ENCODE results near the gene ALDH1L1. TPM values are rescaled to one million over a fixed set of nuclear protein-coding genes. Genes with fewer than 3 reads are reported as not detected.

The ALDH1L1 gene
- total RNA-seq, 1 experiment from 2014 or later, result 50.0 TPM

DNA sequence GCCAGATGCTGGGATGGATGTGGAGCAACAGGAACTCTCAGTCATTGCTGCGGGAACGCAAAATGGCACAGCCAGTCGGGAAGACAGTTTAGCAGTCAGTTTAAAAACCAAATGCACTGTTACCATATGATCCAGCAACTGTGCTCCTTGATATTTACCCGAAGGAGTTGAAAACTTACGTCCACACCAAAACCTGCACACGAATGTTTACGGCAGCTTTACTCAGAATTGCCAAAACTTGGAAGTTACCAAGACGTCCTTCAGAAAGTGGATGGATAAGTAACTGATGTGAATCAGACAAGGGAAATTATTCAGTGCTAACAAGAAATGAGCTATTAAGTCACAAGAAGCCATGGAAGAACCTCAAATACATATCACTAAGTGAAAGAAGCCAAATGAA is 60.4 kb downstream of the ALDH1L1 start:
- Histone ChIP-seq H3K4me3 (no peak overlapping the region), H3K27ac (no peak overlapping the region), H3K79me2 (ENCODE audit: low read depth) (no peaks in the 10 kb centered on the region), H3F3A (ENCODE audit: insufficient read depth, low read depth) (no peaks in the 10 kb centered on the region), H4K20me1 (ENCODE audit: insufficient read depth) (no peaks in the 10 kb centered on the region), H3K27me3 (ENCODE audit: insufficient read depth, low read depth) (no peaks in the 10 kb centered on the region), H2AFZ (no peak overlapping the region), H3K9me3 (ENCODE audit: insufficient read depth, low read depth) (no peaks in the 10 kb centered on the region), H3K4me2 (no peak overlapping the region), H3K9me2 (ENCODE audit: insufficient read depth) (no peaks in the 10 kb centered on the region), H3K4me1 (replicated peaks; ENCODE audit: insufficient read depth) (peaks cover 9% of the 10 kb centered on the region; the same call in 1 of the 2 replicates), H3K36me3 (ENCODE audit: low read depth) (no peaks in the 10 kb centered on the region)
- BruUV-seq (replicated peaks), result no TSS peak
- POLR2A ChIA-PET (ENCODE audit: unreplicated experiment), result interaction anchor here (0.7 kb wide), 1 partner anchor 164 kb away, joined by 3 read pairs; no protein-coding TSS in a partner anchor
- DNase-seq, result no peak
- CTCF ChIA-PET, result no interaction called here
- intact Hi-C loops (cut with micrococcal nuclease; ENCODE audit: unreplicated experiment), result no loop called here
- TF ChIP-seq, protein P1, sequence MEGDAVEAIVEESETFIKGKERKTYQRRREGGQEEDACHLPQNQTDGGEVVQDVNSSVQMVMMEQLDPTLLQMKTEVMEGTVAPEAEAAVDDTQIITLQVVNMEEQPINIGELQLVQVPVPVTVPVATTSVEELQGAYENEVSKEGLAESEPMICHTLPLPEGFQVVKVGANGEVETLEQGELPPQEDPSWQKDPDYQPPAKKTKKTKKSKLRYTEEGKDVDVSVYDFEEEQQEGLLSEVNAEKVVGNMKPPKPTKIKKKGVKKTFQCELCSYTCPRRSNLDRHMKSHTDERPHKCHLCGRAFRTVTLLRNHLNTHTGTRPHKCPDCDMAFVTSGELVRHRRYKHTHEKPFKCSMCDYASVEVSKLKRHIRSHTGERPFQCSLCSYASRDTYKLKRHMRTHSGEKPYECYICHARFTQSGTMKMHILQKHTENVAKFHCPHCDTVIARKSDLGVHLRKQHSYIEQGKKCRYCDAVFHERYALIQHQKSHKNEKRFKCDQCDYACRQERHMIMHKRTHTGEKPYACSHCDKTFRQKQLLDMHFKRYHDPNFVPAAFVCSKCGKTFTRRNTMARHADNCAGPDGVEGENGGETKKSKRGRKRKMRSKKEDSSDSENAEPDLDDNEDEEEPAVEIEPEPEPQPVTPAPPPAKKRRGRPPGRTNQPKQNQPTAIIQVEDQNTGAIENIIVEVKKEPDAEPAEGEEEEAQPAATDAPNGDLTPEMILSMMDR (conservative IDR thresholded peaks at IDR 0.05), result no peak
- no peak for TF ChIP-seq EZH2 (IDR thresholded peaks at IDR 0.05; ENCODE audit: low read depth)

DNA sequence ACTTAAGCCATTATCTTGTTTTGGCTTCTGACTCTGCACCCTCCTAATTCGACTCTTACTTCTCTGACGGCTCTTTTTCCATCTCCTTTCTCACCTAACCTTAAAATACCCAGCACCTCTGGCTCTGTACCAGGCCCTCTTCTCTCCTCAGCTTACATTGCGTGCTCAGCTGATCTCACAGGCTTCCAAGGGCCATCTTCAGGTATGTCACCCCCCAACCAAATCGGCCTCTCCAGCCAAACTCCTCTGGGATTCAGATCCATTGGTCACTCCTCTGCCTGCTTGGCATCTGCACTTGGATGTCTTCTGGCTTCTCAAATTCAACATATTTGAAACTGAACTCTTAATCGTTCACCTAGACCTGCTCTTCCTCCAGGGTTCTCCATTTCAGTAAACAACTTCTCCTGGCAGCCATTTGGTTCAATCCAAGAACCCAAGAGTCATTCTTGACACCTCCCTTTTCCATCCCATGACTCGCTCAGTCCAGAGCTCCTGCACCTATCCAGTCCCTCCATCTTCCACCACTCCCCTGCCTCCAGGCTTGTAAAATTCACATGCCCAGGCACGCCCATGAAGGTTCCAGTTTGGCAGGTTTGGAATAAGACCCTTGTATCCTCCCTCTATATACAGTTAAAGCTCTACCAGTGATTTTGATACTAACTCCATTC is 61.2 kb downstream of the ALDH1L1 start:
- no peaks in the 10 kb centered on the region for H3K9me3 ChIP-seq (ENCODE audit: insufficient read depth, low read depth)
- H2AFZ ChIP-seq, result no peak overlapping the region
- H4K20me1 ChIP-seq (ENCODE audit: insufficient read depth), result no peaks in the 10 kb centered on the region
- H3K27ac ChIP-seq, result no peak overlapping the region
- H3K9me2 ChIP-seq (ENCODE audit: insufficient read depth), result no peaks in the 10 kb centered on the region
- POLR2A ChIA-PET (ENCODE audit: unreplicated experiment), result interaction anchor here (0.7 kb wide), 1 partner anchor 165 kb away, joined by 3 read pairs; no protein-coding TSS in a partner anchor
- CTCF ChIA-PET, result no interaction called here
- no peaks in the 10 kb centered on the region for H3K79me2 ChIP-seq (ENCODE audit: low read depth)
- H3F3A ChIP-seq (ENCODE audit: insufficient read depth, low read depth), result no peaks in the 10 kb centered on the region
- intact Hi-C loops (cut with micrococcal nuclease; ENCODE audit: unreplicated experiment), result no loop called here
- peak in 1 of 2 experiments; percentile 55 for DNase-seq
- H3K4me1 ChIP-seq (replicated peaks; ENCODE audit: insufficient read depth), result peaks cover 9% of the 10 kb centered on the region; the same call in 1 of the 2 replicates
- H3K4me3 ChIP-seq, result no peak overlapping the region
- no peaks in the 10 kb centered on the region for H3K36me3 ChIP-seq (ENCODE audit: low read depth)
- TF ChIP-seq, protein P1 (conservative IDR thresholded peaks at IDR 0.05), result no peak
- no peak for TF ChIP-seq EZH2 (IDR thresholded peaks at IDR 0.05; ENCODE audit: low read depth)
- BruUV-seq (replicated peaks), result no TSS peak
- 0 out of 2 replicates have a peak overlapping the region, but pooled peaks have one; percentile 5 for H3K4me2 ChIP-seq
- no peaks in the 10 kb centered on the region for H3K27me3 ChIP-seq (ENCODE audit: insufficient read depth, low read depth)

DNA sequence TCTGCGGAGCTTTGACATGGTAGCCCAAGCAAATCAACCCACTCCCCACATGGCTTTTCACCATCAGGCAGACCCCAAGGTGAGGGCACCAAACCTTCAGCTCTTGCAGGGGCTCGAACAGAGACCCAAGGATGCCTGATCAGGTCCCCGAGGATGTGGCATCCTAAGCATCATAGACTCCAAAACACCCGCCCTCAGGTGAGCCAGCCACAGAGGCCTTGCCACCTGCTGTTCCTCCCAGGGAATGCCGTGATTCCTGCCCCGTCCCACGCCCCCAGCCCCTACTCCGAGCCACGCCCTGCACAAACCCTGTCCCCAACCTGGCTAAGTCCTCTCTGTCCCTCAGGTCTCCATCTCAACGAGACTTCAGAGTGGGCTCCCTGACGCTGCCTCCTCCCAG is 61.8 kb downstream of the ALDH1L1 start:
- H3K36me3 ChIP-seq (ENCODE audit: low read depth), result no peaks in the 10 kb centered on the region
- no peaks in the 10 kb centered on the region for H3K27me3 ChIP-seq (ENCODE audit: insufficient read depth, low read depth)
- peaks cover 9% of the 10 kb centered on the region; the same call in 1 of the 2 replicates for H3K4me1 ChIP-seq (replicated peaks; ENCODE audit: insufficient read depth)
- no peak overlapping the region for H3K27ac ChIP-seq
- BruUV-seq (replicated peaks), result no TSS peak
- POLR2A ChIA-PET (ENCODE audit: unreplicated experiment), result no interaction called here
- H3F3A ChIP-seq (ENCODE audit: insufficient read depth, low read depth), result no peaks in the 10 kb centered on the region
- DNase-seq, result no peak
- no peak overlapping the region for H2AFZ ChIP-seq
- intact Hi-C loops (cut with micrococcal nuclease; ENCODE audit: unreplicated experiment), result no loop called here
- H3K4me2 ChIP-seq, result no peak overlapping the region
- TF ChIP-seq EZH2 (IDR thresholded peaks at IDR 0.05; ENCODE audit: low read depth), result no peak
- TF ChIP-seq, protein P1 (conservative IDR thresholded peaks at IDR 0.05), result no peak
- no peak overlapping the region for H3K4me3 ChIP-seq
- H4K20me1 ChIP-seq (ENCODE audit: insufficient read depth), result no peaks in the 10 kb centered on the region
- H3K79me2 ChIP-seq (ENCODE audit: low read depth), result no peaks in the 10 kb centered on the region
- CTCF ChIA-PET, result no interaction called here
- no peaks in the 10 kb centered on the region for H3K9me3 ChIP-seq (ENCODE audit: insufficient read depth, low read depth)
- H3K9me2 ChIP-seq (ENCODE audit: insufficient read depth), result no peaks in the 10 kb centered on the region
